ENCODE measurements around the gene GRB10. TPM values are rescaled to one million over a fixed set of nuclear protein-coding genes. Genes with fewer than 3 reads are reported as not detected.

The GRB10 gene
- total RNA-seq, 1 experiment from 2014 or later, result 83.7 TPM

DNA sequence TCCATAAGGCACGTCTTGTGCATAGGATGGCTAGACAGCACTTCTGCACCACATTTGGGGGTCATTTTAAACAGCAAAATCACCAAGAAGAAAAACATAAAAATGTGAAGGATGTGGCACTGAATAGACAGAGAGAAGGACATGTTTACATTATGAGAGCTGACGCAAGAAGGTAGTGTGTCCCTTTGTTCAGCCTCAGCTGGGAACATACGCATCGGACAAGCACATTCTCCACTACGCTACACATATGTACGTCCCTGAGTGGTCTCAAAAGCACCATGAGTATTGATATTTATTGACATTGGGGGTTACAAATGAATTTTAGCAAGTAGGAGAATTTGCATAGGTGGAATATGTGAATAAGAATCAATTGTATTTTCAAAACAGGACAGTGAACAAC lies 237.7 kb downstream of the GRB10 start:
- in situ Hi-C loops (cut with HindIII; ENCODE audit: low pct_unique_long_range_greater_than_20kb, low sequenced_read_pairs), result no loop called here
- no peak for DNase-seq (ENCODE audit: low read depth)

DNA sequence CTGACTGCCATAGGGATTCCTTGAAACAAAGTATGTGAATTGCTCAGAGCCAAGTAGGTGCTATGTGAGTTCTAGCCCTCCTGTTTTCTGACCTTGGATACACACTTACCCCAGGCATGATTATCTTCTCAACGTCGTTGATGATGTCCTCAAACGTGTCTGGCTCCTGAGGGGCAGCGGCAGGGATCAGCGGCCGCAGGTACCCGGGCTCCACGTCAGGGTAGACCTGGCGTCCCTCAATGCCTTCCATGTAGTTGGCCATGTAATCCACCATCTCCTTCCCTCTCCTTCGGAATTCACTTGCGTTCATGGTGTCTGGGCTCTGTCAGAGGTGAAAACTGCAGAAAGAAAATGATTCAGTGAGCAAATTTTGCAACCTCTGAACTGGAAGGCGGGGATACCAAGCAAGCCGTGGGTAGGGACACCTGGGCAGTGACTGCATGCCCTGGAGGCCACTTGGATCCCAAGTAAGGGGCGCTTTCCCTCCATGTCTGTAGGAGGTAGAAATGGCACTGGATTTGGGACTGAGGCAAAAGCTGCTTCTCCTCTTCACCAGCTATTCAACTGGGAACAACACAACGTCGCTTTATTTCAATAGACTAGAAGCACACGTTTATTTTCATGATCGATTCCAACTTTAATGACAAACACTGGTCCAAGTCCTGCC lies 238.8 kb downstream of the GRB10 start:
- in situ Hi-C loops (cut with HindIII; ENCODE audit: low pct_unique_long_range_greater_than_20kb, low sequenced_read_pairs), result no loop called here
- no peak for DNase-seq (ENCODE audit: low read depth)

DNA sequence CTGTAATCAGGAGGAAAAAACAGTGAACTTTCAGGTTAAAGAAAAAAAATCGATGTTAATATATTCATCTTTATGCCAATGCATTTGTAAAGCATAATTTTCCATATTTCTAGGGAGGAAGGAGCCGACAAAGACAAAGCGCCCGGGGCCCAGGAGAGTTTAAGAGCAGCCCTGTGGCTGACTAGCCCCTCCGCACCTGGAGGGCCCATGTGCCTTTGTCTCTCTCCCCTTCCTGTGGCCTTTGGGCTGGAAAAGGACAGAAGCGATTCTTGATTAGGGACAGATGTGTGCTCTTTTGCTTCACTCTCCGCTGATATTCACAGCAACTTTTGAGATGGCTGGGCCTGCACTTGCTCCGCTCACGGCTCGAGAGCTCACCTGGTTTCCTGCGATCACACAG lies 240.6 kb downstream of the GRB10 start:
- in situ Hi-C loops (cut with HindIII; ENCODE audit: low pct_unique_long_range_greater_than_20kb, low sequenced_read_pairs), result no loop called here
- no peak for DNase-seq (ENCODE audit: low read depth)

DNA sequence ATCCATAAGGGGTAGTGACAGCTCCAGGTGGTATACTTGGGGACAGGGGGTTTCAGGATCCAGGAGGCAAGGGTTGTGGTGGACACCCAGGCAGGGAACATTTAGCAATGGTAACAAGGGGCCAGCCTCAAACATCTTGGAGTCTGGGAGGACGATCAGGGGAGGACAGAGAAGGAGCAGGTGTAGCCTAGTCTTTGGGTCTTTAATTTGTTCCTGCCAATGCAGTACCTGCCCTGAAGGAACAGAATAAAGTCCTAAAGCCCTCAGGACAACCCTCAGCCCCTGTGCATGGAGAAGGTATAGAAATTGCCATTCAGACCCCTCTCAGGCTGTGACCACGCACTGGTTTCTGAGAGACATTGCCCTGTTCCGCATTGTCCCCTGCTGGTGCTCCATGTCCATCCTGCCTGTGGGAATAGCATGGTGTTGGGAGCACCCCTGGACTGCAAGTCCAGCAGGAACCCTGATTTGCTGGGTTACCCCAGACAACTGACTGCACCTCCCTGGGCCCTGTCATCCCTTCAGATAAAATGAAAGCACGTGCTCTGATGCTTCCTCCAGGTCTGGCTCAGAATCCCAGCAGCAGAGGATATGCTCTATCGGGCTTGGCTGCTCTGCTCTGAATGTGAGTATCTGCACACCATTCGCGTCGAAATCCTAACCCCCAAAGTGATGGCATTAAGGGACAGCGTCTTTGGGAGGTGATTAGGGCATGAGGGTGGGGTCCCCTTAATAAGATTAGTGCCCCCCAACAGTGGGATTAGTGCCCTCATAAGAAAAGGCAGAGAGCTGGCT lies 241.7 kb downstream of the GRB10 start:
- in situ Hi-C loops (cut with HindIII; ENCODE audit: low pct_unique_long_range_greater_than_20kb, low sequenced_read_pairs), result no loop called here
- DNase-seq (ENCODE audit: low read depth), result no peak

Other genes with a start within 250 kb of the GRB10 start
- 0.90 and 4.4 TPM in 2 replicates for gene DDC, start 217.5 kb downstream of the GRB10 start, total RNA-seq (2014; rRNA removed; shearing (Covaris generic); ENCODE audit: low replicate concordance)

All from Caki2 (cell line).